Stimulated activated CD8-positive, alpha-beta memory T cell treated with anti-CD3 and anti-CD28 coated beads, Interleukin-4, amount 100 ng/mL, for 48 hours (primary cell): Measurements from ENCODE around the gene NR6A1.
"Not testable (repeated sequence)": the region's sequence is repeated elsewhere in the genome, so short reads cannot be mapped to it uniquely, and the experiment has no call there.

Experiments used
- DNase-seq: peaks from one replicate; pipeline ENCODE4 v3.0.0-alpha.2; 2020

The NR6A1 gene

GRCh38 chr9:124757616-124758015 lies 13.5 kb downstream of the NR6A1 start:
- no peak for DNase-seq

GRCh38 chr9:124756011-124756410 lies 15.1 kb downstream of the NR6A1 start:
- no peak for DNase-seq

- DNase-seq = no peak
These were observed 16.1 kb downstream of the NR6A1 start for GRCh38 chr9:124755061-124755460.

GRCh38 chr9:124754289-124754688 lies 16.8 kb downstream of the NR6A1 start:
- no peak for DNase-seq

GRCh38 chr9:124752967-124753366 lies 18.1 kb downstream of the NR6A1 start:
- no peak for DNase-seq

- DNase-seq = no peak
These were observed 21.3 kb downstream of the NR6A1 start for GRCh38 chr9:124749781-124750180.

GRCh38 chr9:124749284-124749683 lies 21.8 kb downstream of the NR6A1 start:
- no peak for DNase-seq

- no peak for DNase-seq
These were observed 24.0 kb downstream of the NR6A1 start for GRCh38 chr9:124747065-124747464.

GRCh38 chr9:124743686-124744348 lies 27.3 kb downstream of the NR6A1 start:
- no peak for DNase-seq

- no peak for DNase-seq
These were observed 28.2 kb downstream of the NR6A1 start for GRCh38 chr9:124742940-124743339.

- DNase-seq = no peak
These were observed 29.4 kb downstream of the NR6A1 start for GRCh38 chr9:124741662-124742061.

GRCh38 chr9:124741149-124741548 lies 30.0 kb downstream of the NR6A1 start:
- no peak for DNase-seq

GRCh38 chr9:124739360-124739759 lies 31.8 kb downstream of the NR6A1 start:
- no peak for DNase-seq

- DNase-seq = not testable (repeated sequence)
These were observed 33.0 kb downstream of the NR6A1 start for GRCh38 chr9:124738075-124738474.

- no peak for DNase-seq
These were observed 36.0 kb downstream of the NR6A1 start for GRCh38 chr9:124735121-124735520.

GRCh38 chr9:124734741-124735083 lies 36.4 kb downstream of the NR6A1 start:
- DNase-seq = not testable (repeated sequence)

GRCh38 chr9:124733964-124734740 lies 37.0 kb downstream of the NR6A1 start:
- no peak for DNase-seq

- no peak for DNase-seq
These were observed 40.3 kb downstream of the NR6A1 start for GRCh38 chr9:124730772-124731171.

- DNase-seq = no peak
These were observed 44.2 kb downstream of the NR6A1 start for GRCh38 chr9:124726886-124727285.

GRCh38 chr9:124725068-124725452 lies 46.1 kb downstream of the NR6A1 start:
- no peak for DNase-seq

GRCh38 chr9:124724415-124725067 lies 46.6 kb downstream of the NR6A1 start:
- DNase-seq = no peak

GRCh38 chr9:124723352-124723751 lies 47.8 kb downstream of the NR6A1 start:
- no peak for DNase-seq

- DNase-seq = no peak
These were observed 49.8 kb downstream of the NR6A1 start for GRCh38 chr9:124721109-124721906.
